ENCODE data around the gene SGTA. TPM values are rescaled to one million over a fixed set of nuclear protein-coding genes. Genes with fewer than 3 reads are reported as not detected.
"Not testable (repeated sequence)": the region's sequence is repeated elsewhere in the genome, so short reads cannot be mapped to it uniquely, and the experiment has no call there.

The SGTA gene
- total RNA-seq, 1 donor from 2014 or later: 45.7 TPM

DNA sequence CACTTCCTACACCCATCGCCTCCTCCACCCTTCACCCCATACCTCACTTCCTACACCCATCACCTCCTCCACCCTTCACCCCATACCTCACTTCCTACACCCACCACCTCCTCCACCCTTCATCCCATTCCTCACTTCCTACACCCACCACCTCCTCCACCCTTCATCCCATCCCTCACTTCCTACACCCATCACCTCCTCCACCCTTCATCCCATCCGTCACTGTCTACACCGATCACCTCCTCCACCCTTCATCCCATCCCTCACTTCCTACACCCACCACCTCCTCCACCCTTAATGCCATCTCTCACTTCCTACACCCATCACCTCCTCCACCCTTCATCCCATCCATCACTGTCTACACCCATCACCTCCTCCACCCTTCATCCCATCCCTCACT lies 69.9 kb downstream of the SGTA start:
- DNase-seq (ENCODE audit: low spot score): not testable (repeated sequence)

DNA sequence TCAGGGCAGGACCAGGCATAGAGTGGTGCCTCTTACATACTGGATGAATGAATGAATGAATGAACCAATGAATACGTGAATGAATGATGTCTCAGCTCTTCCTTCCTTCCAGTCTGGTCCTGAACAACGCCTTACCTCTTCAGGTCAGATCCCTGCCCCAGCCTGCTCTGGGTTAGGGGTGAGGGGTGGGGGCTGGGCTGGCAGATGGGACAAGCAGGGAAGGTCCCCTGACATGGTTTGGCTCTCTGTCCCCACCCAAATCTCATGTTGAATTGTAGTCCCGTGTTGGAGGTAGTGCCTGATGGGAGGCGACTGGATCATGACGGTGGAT lies 71.2 kb downstream of the SGTA start:
- no peak for DNase-seq (ENCODE audit: low spot score)

DNA sequence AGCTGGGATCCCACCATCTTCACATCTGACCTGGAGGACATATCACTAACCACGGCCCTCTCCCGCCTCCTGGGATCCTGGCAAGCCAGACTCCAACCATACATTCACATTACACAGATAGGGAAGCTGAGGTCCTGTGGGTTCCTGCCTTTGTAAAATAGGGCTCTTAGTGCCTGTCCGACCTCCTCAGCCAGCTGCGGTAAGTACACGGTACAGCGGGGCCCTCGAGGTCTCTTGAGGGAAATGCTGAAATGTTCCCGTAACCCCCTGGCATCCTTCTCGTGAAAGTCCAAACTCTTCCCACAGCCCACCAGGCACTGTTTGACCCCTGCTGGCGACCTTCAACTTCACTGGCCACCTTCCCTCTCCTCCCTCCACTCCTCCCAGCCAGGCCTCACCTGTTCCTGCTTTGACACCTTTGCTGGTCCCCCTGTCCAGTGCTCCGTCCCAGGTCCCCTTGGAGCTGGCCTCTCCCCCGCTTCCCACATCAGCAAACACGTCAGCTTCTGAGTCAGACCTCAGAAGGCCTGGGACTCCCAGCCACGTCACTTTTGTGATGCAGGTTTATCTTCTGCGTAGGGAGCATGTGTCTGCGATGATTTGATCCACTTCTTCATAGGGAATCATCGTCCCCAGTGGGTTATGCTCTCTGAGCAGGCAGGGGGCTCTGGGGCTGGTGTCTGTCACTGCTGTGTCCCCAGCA lies 71.8 kb downstream of the SGTA start:
- no peak for DNase-seq (ENCODE audit: low spot score)

DNA sequence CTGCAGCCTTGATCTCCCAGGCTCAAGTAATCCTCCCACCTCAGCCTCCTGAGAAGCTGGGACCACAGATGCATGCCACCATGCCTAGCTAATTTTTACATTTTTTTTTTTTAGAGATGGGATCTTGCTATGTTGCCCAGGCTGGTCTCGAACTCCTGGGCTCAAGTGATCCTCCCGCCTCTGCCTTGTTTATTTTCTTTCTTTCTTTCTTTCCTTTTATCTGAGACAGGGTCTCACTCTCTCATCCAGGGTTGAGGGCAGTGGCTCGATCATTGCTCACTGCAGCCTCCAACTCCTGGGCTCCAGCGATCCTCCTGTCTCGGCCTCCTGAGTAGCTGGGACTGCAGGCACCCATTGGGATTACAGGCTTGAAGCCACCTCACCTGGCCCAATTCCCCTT lies 76.8 kb downstream of the SGTA start:
- DNase-seq (ENCODE audit: low spot score): no peak

Other genes with a start within 250 kb of the SGTA start
- gene GNG7, start 80.6 kb downstream of the SGTA start, total RNA-seq: 6.2 TPM
- 1.6 TPM for gene DIRAS1, start 61.9 kb downstream of the SGTA start, total RNA-seq
- 34.6 TPM for gene SLC39A3, start 43.3 kb downstream of the SGTA start, total RNA-seq
- gene THOP1, start 2.2 kb upstream of the SGTA start, total RNA-seq: 45.2 TPM
- gene ZNF554, start 36.6 kb upstream of the SGTA start, total RNA-seq: 6.1 TPM
- 7.8 TPM for gene ZNF555, start 58.2 kb upstream of the SGTA start, total RNA-seq
- not detected for gene ZNF556, start 84.1 kb upstream of the SGTA start, total RNA-seq
- 9.6 TPM for gene ZNF57, start 117.7 kb upstream of the SGTA start, total RNA-seq
- 6.6 TPM for gene ZNF77, start 161.7 kb upstream of the SGTA start, total RNA-seq
- gene TLE6, start 194.3 kb upstream of the SGTA start, total RNA-seq: 3.6 TPM
- 95.2 TPM for gene TLE2, start 246.0 kb upstream of the SGTA start, total RNA-seq